GM12878 (cell line): Measurements from ENCODE around the gene SUFU. TPM values are rescaled to one million over a fixed set of nuclear protein-coding genes. Genes with fewer than 3 reads are reported as not detected.

Experiments used
- ATAC-seq: fragments of 200-7000 bp; cut with Tn5 transposase; 3 replicates; pipeline ENCODE4 v1.9.1; 2020; ENCODE audit warnings: mild to moderate bottlenecking, moderate library complexity
- BruUV-seq: library from RNA; stranded (reverse); fragments of 400-500 nt; replicated peaks from 2 replicates; lab custom pipeline; 2021; lab: Mats Ljungman, UMichigan
- CTCF ChIA-PET: fragments of 300-600 bp; sonication (Branson Sonifier 250); formaldehyde crosslinking; extraction: SDS; loops from one replicate; lab custom pipeline; 2021; ENCODE audit warnings: inconsistent platforms; lab: Yijun Ruan, JAX
- POLR2A ChIA-PET: fragments of 350-600 bp; formaldehyde crosslinking; extraction: SDS; loops from one replicate; lab custom pipeline; 2021; ENCODE audit warnings: inconsistent platforms; lab: Charles Lee
- RAD21 ChIA-PET: fragments of 300-600 bp; sonication (Branson Sonifier 250); formaldehyde crosslinking; loops from one replicate; lab custom pipeline; 2023; ENCODE audit warnings: antibody characterized with exemption; ENCODE audit not compliant: unreplicated experiment; lab: Charles Lee
- SMC1A ChIA-PET: fragments of 300-600 bp; sonication (Branson Sonifier 250); formaldehyde crosslinking; loops from one replicate; lab custom pipeline; 2023; ENCODE audit not compliant: unreplicated experiment, uncharacterized antibody; lab: Charles Lee
- DNase-seq: peaks from one replicate; pipeline ENCODE4 v3.0.0-alpha.2; 2011; ENCODE audit warnings: low read depth, low spot score
- FAIRE-seq: peaks from 3 replicates; lab custom pipeline; 2011; peaks lifted over from hg19 to GRCh38; lab: Jason Lieb, UNC
- H2AFZ ChIP-seq: 2 replicates; pipeline ENCODE4 v1.6.0; 2011; ENCODE audit warnings: low read depth, low read length, control low read depth; ENCODE audit not compliant: control insufficient read depth
- H3K27ac ChIP-seq: 2 replicates; pipeline ENCODE4 v1.5.1; 2011; ENCODE audit warnings: control low read depth; ENCODE audit not compliant: control insufficient read depth, insufficient read depth
- H3K27me3 ChIP-seq, 2 experiments: replicated peaks in 1 of 2; 2 replicates each; pipeline versions ENCODE4 v1.6.0 to v1.6.1; 2011; ENCODE audit warnings: low read length in 1 of 2; ENCODE audit not compliant: control insufficient read depth in 2 of 2, insufficient read depth in 2 of 2
- H3K36me3 ChIP-seq, 2 experiments: 2 replicates each; pipeline ENCODE4 v1.5.1; 2011; ENCODE audit warnings: low read length in 1 of 2; ENCODE audit not compliant: control insufficient read depth in 2 of 2, insufficient read depth in 2 of 2
- H3K4me1 ChIP-seq: 2 replicates; pipeline ENCODE4 v1.6.1; 2011; ENCODE audit warnings: mild to moderate bottlenecking, low read length, moderate library complexity, mixed read lengths; ENCODE audit not compliant: control insufficient read depth, insufficient read depth
- H3K4me2 ChIP-seq: 2 replicates; pipeline ENCODE4 v1.6.0; 2011; ENCODE audit warnings: control low read depth; ENCODE audit not compliant: control insufficient read depth, insufficient read depth
- H3K4me3 ChIP-seq: fragments of 200-600 bp; sonication (generic); 2 replicates; pipeline ENCODE4 v1.5.1; 2016
- H3K79me2 ChIP-seq: 2 replicates; pipeline ENCODE4 v1.6.0; 2011; ENCODE audit warnings: low read length; ENCODE audit not compliant: control insufficient read depth, insufficient read depth
- H3K9ac ChIP-seq: 2 replicates; pipeline ENCODE4 v1.8.0; 2011; ENCODE audit warnings: low read length, control low read depth, mixed read lengths; ENCODE audit not compliant: control insufficient read depth, insufficient read depth
- H3K9me3 ChIP-seq: replicated peaks from 3 replicates; pipeline ENCODE4 v1.5.1; 2011; ENCODE audit warnings: mild to moderate bottlenecking, low read length; ENCODE audit not compliant: control insufficient read depth, insufficient read depth
- H4K20me1 ChIP-seq: 2 replicates; pipeline ENCODE4 v1.6.0; 2011; ENCODE audit not compliant: control insufficient read depth, insufficient read depth
- BCLAF1 ChIP-seq: fragments of 450-650 bp; IDR thresholded peaks from 2 replicates; pipeline ENCODE4 v1.6.1; 2017; ENCODE audit warnings: antibody characterized with exemption, mild to moderate bottlenecking, moderate library complexity
- HCFC1 ChIP-seq: fragments of 150-350 bp; IDR thresholded peaks from 2 replicates; pipeline ENCODE4 v1.6.1; 2014; ENCODE audit warnings: low read length
- NBN ChIP-seq: fragments of 450-650 bp; IDR thresholded peaks from 2 replicates; pipeline ENCODE4 v1.6.1; 2016
- POU2F2 ChIP-seq: IDR thresholded peaks from 3 replicates; pipeline ENCODE4 v1.6.1; 2011; ENCODE audit warnings: low read depth, mild to moderate bottlenecking, low read length, borderline replicate concordance
- YY1 ChIP-seq: IDR thresholded peaks from 2 replicates; pipeline ENCODE4 v1.6.1; 2011; ENCODE audit warnings: low read depth, mild to moderate bottlenecking, low read length
- ZBED1 ChIP-seq: IDR thresholded peaks from 2 replicates; pipeline ENCODE4 v1.6.1; 2016; ENCODE audit warnings: borderline replicate concordance
- ZNF24 ChIP-seq: fragments of 450-650 bp; IDR thresholded peaks from 2 replicates; pipeline ENCODE4 v1.6.1; 2017; ENCODE audit warnings: antibody characterized with exemption, mild to moderate bottlenecking
- ZNF592 ChIP-seq: fragments of 450-650 bp; IDR thresholded peaks from 2 replicates; pipeline ENCODE4 v1.6.1; 2017; ENCODE audit warnings: mild to moderate bottlenecking, moderate library complexity
- WGBS: methylation state at CpG from one replicate; pipeline ENCODE4 v1.1.6; 2016; ENCODE audit warnings: low lambda C conversion rate; ENCODE audit not compliant: insufficient replicate concordance, insufficient coverage; ENCODE audit errors: missing lambda C conversion rate; 5-methylcytosine and 5-hydroxymethylcytosine counted together
- in situ Hi-C: fragments of 300-500 bp; cut with MboI; formaldehyde crosslinking; loops from 9 replicates; pipeline ENCODE4 v1.14.3; 2018; ENCODE audit warnings: mixed read lengths
- intact Hi-C: fragments of 100-400 bp; cut with micrococcal nuclease; formaldehyde crosslinking; loops from one replicate; pipeline ENCODE4 v1.14.2; 2022; ENCODE audit not compliant: unreplicated experiment
- polyA plus RNA-seq, 11 experiments: library from polyadenylated mRNA; depleted of rRNA in 4 of 11; unstranded in 6 of 11; stranded (reverse) in 5 of 11; fragments of >200 nt; fragmentation: Nextera tagmentation in 4 of 11; fragmentation: Illumina TruSeq in 1 of 11; extraction: Ambion mirVana in 4 of 11; extraction: Trizol in 1 of 11; gene quantifications; 1 replicate in 1 of 11; 2 replicates in 10 of 11; pipeline versions ENCODE4 v1.2.1 to v1.2.3, GENCODE V29; 2011 to 2016; ENCODE audit warnings: inconsistent platforms in 2 of 11, missing spikeins in 2 of 11, low read depth in 1 of 11
- total RNA-seq, 4 experiments: library from RNA; depleted of rRNA in 3 of 4; stranded (reverse); fragments of >200 nt in 3 of 4; fragmentation: Illumina TruSeq in 1 of 4; extraction: Trizol in 1 of 4; gene quantifications; 2 replicates each; pipeline versions ENCODE4 v1.2.1 to v1.2.3, GENCODE V29; 2013 to 2021
- TF ChIP-seq, protein P1 (sequence below): fragments of 450-650 bp; conservative IDR thresholded peaks from 2 replicates; pipeline ENCODE4 v1.6.1; 2017; ENCODE audit warnings: mild to moderate bottlenecking, moderate library complexity

The SUFU gene
- total and polyA plus RNA-seq, 10 of the 15 experiments (the other 5 are each of a cell fraction or from before 2014, with no cell fraction given), result 0.68 to 7.7 (median 2.4) TPM

DNA sequence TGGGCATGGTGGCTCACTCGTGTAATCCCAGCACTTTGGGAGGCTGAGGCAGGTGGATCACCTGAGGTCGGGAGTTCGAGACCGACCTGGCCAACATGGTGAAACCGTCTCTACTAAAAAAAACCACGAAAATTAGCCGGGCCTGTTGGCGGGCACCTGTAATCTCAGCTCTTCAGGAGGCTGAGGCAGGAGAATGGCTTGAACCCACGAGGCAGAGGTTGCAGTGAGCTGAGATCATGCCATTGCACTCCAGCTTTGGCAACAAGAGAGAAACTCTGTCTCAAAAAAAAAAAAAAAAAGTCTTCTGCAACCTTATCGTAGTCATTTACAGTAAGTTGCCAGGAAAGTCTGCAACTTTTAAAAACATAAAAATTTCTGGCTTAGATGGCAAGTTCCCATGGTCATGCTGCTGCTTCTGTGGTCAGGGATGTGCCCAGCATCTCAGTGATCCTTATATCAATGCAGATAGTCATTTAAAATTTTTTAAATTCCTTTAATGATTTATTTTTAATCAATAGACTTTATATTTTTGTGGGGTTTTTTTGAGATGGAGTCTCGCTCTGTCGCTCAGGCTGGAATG is 15.6 kb downstream of the SUFU start (continued):
- TF ChIP-seq ZNF592, result no peak
- TF ChIP-seq NBN, result no peak
- TF ChIP-seq YY1, result no peak

DNA sequence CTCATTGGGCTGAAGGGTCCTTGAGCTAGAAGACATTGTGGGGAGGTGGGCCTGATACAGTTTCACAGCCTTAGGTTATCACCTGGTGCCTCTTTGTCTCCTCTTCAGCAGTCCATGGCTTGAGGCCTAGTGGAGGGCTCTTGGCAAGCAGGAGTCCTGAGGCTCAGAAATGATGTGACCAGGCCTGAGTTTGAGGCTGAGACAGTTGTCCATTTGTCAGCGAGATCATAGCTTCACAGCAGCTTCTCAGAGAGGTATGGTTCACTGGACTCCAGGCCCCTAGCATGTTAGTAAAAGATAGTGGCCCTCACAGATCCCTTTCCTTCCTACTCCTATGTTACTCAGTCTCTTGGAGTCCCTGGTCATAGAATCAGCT is 19.1 kb downstream of the SUFU start:
- 0 out of 2 replicates have a peak, but pooled peaks cover 2% of the 10 kb centered on the region for H3K4me1 ChIP-seq
- 47% methylated on average over 1 of the region's 1 CpG for WGBS
- peaks cover 0 to 3% of the 10 kb centered on the region in 2 experiments; a peak in 2 of 4 replicates for H3K36me3 ChIP-seq
- ATAC-seq, result no peak
- SMC1A ChIA-PET, result interaction anchor here (1.1 to 2.5 kb wide), 3 partner anchors 12 to 19 kb away, joined by 3 to 8 read pairs (median 4); partner anchors contain the start of gene SUFU
- DNase-seq, result no peak
- H3K4me3 ChIP-seq, result no peak overlapping the region
- no TSS peak for BruUV-seq
- in situ Hi-C loops, result no loop called here
- H3K27ac ChIP-seq, result no peak overlapping the region
- RAD21 ChIA-PET, result no interaction called here
- H2AFZ ChIP-seq, result no peak overlapping the region
- H3K4me2 ChIP-seq, result no peak overlapping the region
- H3K9ac ChIP-seq, result no peak overlapping the region
- no peak for TF ChIP-seq ZBED1
- TF ChIP-seq, protein P1, sequence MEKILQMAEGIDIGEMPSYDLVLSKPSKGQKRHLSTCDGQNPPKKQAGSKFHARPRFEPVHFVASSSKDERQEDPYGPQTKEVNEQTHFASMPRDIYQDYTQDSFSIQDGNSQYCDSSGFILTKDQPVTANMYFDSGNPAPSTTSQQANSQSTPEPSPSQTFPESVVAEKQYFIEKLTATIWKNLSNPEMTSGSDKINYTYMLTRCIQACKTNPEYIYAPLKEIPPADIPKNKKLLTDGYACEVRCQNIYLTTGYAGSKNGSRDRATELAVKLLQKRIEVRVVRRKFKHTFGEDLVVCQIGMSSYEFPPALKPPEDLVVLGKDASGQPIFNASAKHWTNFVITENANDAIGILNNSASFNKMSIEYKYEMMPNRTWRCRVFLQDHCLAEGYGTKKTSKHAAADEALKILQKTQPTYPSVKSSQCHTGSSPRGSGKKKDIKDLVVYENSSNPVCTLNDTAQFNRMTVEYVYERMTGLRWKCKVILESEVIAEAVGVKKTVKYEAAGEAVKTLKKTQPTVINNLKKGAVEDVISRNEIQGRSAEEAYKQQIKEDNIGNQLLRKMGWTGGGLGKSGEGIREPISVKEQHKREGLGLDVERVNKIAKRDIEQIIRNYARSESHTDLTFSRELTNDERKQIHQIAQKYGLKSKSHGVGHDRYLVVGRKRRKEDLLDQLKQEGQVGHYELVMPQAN, result no peak
- no peak for TF ChIP-seq POU2F2
- TF ChIP-seq HCFC1, result no peak
- TF ChIP-seq BCLAF1, result no peak
- no peak for TF ChIP-seq ZNF24
- H4K20me1 ChIP-seq, result no peaks in the 10 kb centered on the region
- POLR2A ChIA-PET, result interaction anchor here (1.1 kb wide), 1 partner anchor 15 kb away, joined by 8 read pairs; no protein-coding TSS in a partner anchor
- H3K9me3 ChIP-seq, result no peaks in the 10 kb centered on the region
- FAIRE-seq, result no peak
- CTCF ChIA-PET, result interaction anchor here (0.5 to 1.5 kb wide), 4 partner anchors 18 to 172 kb away, joined by 3 to 5 read pairs (median 3); no protein-coding TSS in a partner anchor
- intact Hi-C loops, result no loop called here
- no peaks in the 10 kb centered on the region for H3K79me2 ChIP-seq
- H3K27me3 ChIP-seq, result no peaks in the 10 kb centered on the region
